HepG2 (cell line): ENCODE data around the gene ARHGEF12. TPM values are rescaled to one million over a fixed set of nuclear protein-coding genes. Genes with fewer than 3 reads are reported as not detected.

ENCODE experiments used
- FLYWCH1 ChIP-seq: sonication (generic); formaldehyde crosslinking; IDR thresholded peaks from 2 replicates; pipeline ENCODE4 v1.8.1; 2023; ENCODE audit warnings: mild to moderate bottlenecking, missing genetic modification reagents
- FOXJ3 ChIP-seq: sonication (generic); formaldehyde crosslinking; IDR thresholded peaks from 2 replicates; pipeline ENCODE4 v1.4.0; 2020; ENCODE audit warnings: missing genetic modification reagents, mild to moderate bottlenecking, borderline replicate concordance
- KIAA2018 ChIP-seq: sonication (generic); formaldehyde crosslinking; IDR thresholded peaks from 2 replicates; pipeline ENCODE4 v1.5.0; 2020; ENCODE audit warnings: mild to moderate bottlenecking, missing genetic modification reagents, borderline replicate concordance
- MTF1 ChIP-seq: sonication (generic); formaldehyde crosslinking; IDR thresholded peaks from 2 replicates; pipeline ENCODE4 v1.5.0; 2020; ENCODE audit warnings: missing genetic modification reagents
- POLR2AphosphoS5 ChIP-seq: IDR thresholded peaks from 2 replicates; pipeline ENCODE4 v1.6.1; 2012; ENCODE audit warnings: low read depth, low read length
- SALL1 ChIP-seq: sonication (generic); formaldehyde crosslinking; IDR thresholded peaks from 2 replicates; pipeline ENCODE4 v1.8.0; 2022; ENCODE audit warnings: mild to moderate bottlenecking, missing genetic modification reagents
- TERF1 ChIP-seq: sonication (generic); formaldehyde crosslinking; IDR thresholded peaks from 2 replicates; pipeline ENCODE4 v1.8.0; 2022; ENCODE audit warnings: mild to moderate bottlenecking, missing genetic modification reagents, moderate library complexity
- ZFP36L1 ChIP-seq: sonication (generic); formaldehyde crosslinking; IDR thresholded peaks from 2 replicates; pipeline ENCODE4 v1.8.0; 2022; ENCODE audit warnings: mild to moderate bottlenecking, missing genetic modification reagents, moderate library complexity
- ZFP62 ChIP-seq: sonication (generic); formaldehyde crosslinking; IDR thresholded peaks from 2 replicates; pipeline ENCODE4 v1.4.0; 2020; ENCODE audit warnings: missing genetic modification reagents
- ZNF18 ChIP-seq: sonication (generic); formaldehyde crosslinking; IDR thresholded peaks from 2 replicates; pipeline ENCODE4 v1.8.0; 2022; ENCODE audit warnings: mild to moderate bottlenecking, missing genetic modification reagents; ENCODE audit not compliant: insufficient replicate concordance
- ZNF224 ChIP-seq: sonication (generic); formaldehyde crosslinking; IDR thresholded peaks from 2 replicates; pipeline ENCODE4 v1.5.0; 2020; ENCODE audit warnings: mild to moderate bottlenecking, missing genetic modification reagents
- ZNF296 ChIP-seq: sonication (generic); formaldehyde crosslinking; conservative IDR thresholded peaks from 2 replicates; pipeline ENCODE4 v1.5.0; 2020; ENCODE audit warnings: mild to moderate bottlenecking, missing genetic modification reagents
- ZNF432 ChIP-seq: sonication (generic); formaldehyde crosslinking; IDR thresholded peaks from 2 replicates; pipeline ENCODE4 v1.5.0; 2020; ENCODE audit warnings: missing genetic modification reagents, mild to moderate bottlenecking, borderline replicate concordance
- ZXDC ChIP-seq: sonication (generic); formaldehyde crosslinking; IDR thresholded peaks from 2 replicates; pipeline ENCODE4 v1.5.0; 2020; ENCODE audit warnings: mild to moderate bottlenecking, missing genetic modification reagents
- polyA plus RNA-seq, 8 experiments: library from polyadenylated mRNA; depleted of rRNA in 3 of 8; stranded (reverse) in 7 of 8; unstranded in 1 of 8; fragments of >200 nt; fragmentation: Illumina TruSeq in 4 of 8; extraction: Trizol in 4 of 8; gene quantifications; 2 replicates each; pipeline versions ENCODE4 v1.2.1 to v1.2.3, GENCODE V29; 2011 to 2016; ENCODE audit warnings: low read depth in 4 of 8, missing spikeins in 1 of 8, mixed read lengths in 1 of 8; ENCODE audit not compliant: insufficient read depth in 1 of 8
- total RNA-seq, 5 experiments: library from RNA; depleted of rRNA; stranded (reverse); fragments of >200 nt; fragmentation: Illumina TruSeq; extraction: Trizol; gene quantifications; 2 replicates each; pipeline ENCODE4 v1.2.3, GENCODE V29; 2016; ENCODE audit warnings: low read depth in 1 of 5

ARHGEF12 gene
- total and polyA plus RNA-seq, 2 of the 13 experiments (the other 11 are each of a cell fraction or from before 2014, with no cell fraction given): 17.9 to 54.4 TPM

- TF ChIP-seq KIAA2018 (no peak), ZFP62 (no peak), POLR2AphosphoS5 (no peak), ZNF432 (CRISPR knock-in tag) (no peak), SALL1 (CRISPR knock-in tag) (no peak), FLYWCH1 (CRISPR knock-in tag) (no peak), TERF1 (no peak), ZNF224 (CRISPR knock-in tag) (no peak), FOXJ3 (CRISPR knock-in tag) (no peak), ZFP36L1 (no peak), ZXDC (CRISPR knock-in tag) (no peak), ZNF18 (CRISPR knock-in tag) (peak; percentile 7), MTF1 (CRISPR knock-in tag) (no peak), ZNF296 (CRISPR knock-in tag) (no peak)
Measured at GRCh38 chr11:120336641-120337354, 585 bp downstream of the ARHGEF12 start (continued).
